GM12892 (cell line): ENCODE measurements around the gene PIK3C2G.

Experiments used
- POLR2A ChIP-seq: IDR thresholded peaks from 2 replicates; pipeline ENCODE4 v1.6.1; 2011; ENCODE audit warnings: low read depth, low read length, control low read depth
- POLR2AphosphoS5 ChIP-seq: IDR thresholded peaks from 2 replicates; pipeline ENCODE4 v1.6.1; 2011; ENCODE audit warnings: low read depth, low read length, control low read depth

DNA sequence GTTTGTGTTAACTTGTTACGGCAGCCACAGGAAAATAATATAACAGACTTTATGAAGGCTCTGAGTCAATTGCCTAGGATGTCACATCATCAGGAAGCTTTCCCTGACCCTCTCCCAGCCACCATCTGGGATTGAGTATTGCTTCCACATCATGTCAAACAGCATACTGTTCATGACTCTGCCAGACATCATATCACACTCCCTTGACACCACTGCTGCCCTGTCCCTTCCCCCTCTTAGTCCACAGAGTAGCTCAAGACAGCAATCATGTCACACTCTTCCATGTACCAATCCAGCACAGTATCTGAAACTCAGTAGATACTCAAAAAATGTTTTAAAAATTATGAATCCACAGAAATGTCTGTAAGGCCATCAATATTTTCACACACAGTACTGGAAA is 168.0 kb downstream of the PIK3C2G start:
- TF ChIP-seq POLR2A = no peak
- TF ChIP-seq POLR2AphosphoS5 = no peak
